NCI-H748 (cell line): ENCODE results near the gene PMM1.
"Not testable (repeated sequence)": the region's sequence is repeated elsewhere in the genome, so short reads cannot be mapped to it uniquely, and the experiment has no call there.

Experiments used
- DNase-seq: peaks from one replicate; lab custom pipeline; 2025; ENCODE audit not compliant: unreplicated experiment; lab: John Stamatoyannopoulos, UW

Gene PMM1

GRCh38 chr22:41589391-41590241 lies at the start of gene PMM1:
Gene PMM1 (minus strand): TSS chr22:41589840. CDS start chr22:41589805, 35 bp downstream.
- peak; percentile 100 for DNase-seq

- DNase-seq = no peak
Measured at GRCh38 chr22:41638748-41639147, 49.1 kb upstream of the PMM1 start.

- no peak for DNase-seq
Measured at GRCh38 chr22:41638124-41638523, 48.5 kb upstream of the PMM1 start.

- not testable (repeated sequence) for DNase-seq
Measured at GRCh38 chr22:41637623-41638022, 48.0 kb upstream of the PMM1 start.

- no peak for DNase-seq
Measured at GRCh38 chr22:41636467-41636866, 46.8 kb upstream of the PMM1 start.

- DNase-seq = not testable (repeated sequence)
Measured at GRCh38 chr22:41634610-41635009, 45.0 kb upstream of the PMM1 start.

- not testable (repeated sequence) for DNase-seq
Measured at GRCh38 chr22:41631615-41632014, 42.0 kb upstream of the PMM1 start.

GRCh38 chr22:41631115-41631514 lies 41.5 kb upstream of the PMM1 start:
- DNase-seq = not testable (repeated sequence)

GRCh38 chr22:41625577-41625976 lies 35.9 kb upstream of the PMM1 start:
- DNase-seq = no peak

GRCh38 chr22:41621911-41622179 lies 32.2 kb upstream of the PMM1 start:
- no peak for DNase-seq

- peak; percentile 99 for DNase-seq
Measured at GRCh38 chr22:41621099-41621910, 31.7 kb upstream of the PMM1 start, which contains the start of gene XRCC6. Gene XRCC6 (plus strand): TSS chr22:41621295. CDS start chr22:41622005, 710 bp downstream.

GRCh38 chr22:41620589-41621098 lies 31.0 kb upstream of the PMM1 start, which contains the start of gene DESI1:
Gene DESI1 (minus strand): TSS chr22:41621043. CDS start chr22:41620839, 204 bp downstream.
- peak; percentile 80 for DNase-seq

GRCh38 chr22:41619979-41620588 lies 30.4 kb upstream of the PMM1 start:
- DNase-seq = peak; percentile 59

GRCh38 chr22:41613456-41613855 lies 23.8 kb upstream of the PMM1 start:
- no peak for DNase-seq

- DNase-seq = no peak
Measured at GRCh38 chr22:41612603-41613306, 23.1 kb upstream of the PMM1 start.

GRCh38 chr22:41608386-41608785 lies 18.7 kb upstream of the PMM1 start:
- DNase-seq = no peak

- DNase-seq = no peak
Measured at GRCh38 chr22:41603873-41604332, 14.3 kb upstream of the PMM1 start.

GRCh38 chr22:41600976-41601375 lies 11.3 kb upstream of the PMM1 start:
- DNase-seq = no peak

GRCh38 chr22:41598891-41599635 lies 9.4 kb upstream of the PMM1 start:
- no peak for DNase-seq

GRCh38 chr22:41598081-41598480 lies 8.4 kb upstream of the PMM1 start:
- DNase-seq = no peak
